Measurements from ENCODE around the gene MS4A10.

MS4A10 gene

GRCh38 chr11:60825118-60825517 is 40.0 kb downstream of the MS4A10 start:
- no peak for DNase-seq (ENCODE audit: low spot score)

GRCh38 chr11:60825790-60826189 is 40.7 kb downstream of the MS4A10 start:
- DNase-seq (ENCODE audit: low spot score), result no peak

GRCh38 chr11:60830478-60831142 is 45.5 kb downstream of the MS4A10 start:
- DNase-seq (ENCODE audit: low spot score), result no peak

GRCh38 chr11:60831143-60831500 is 46.0 kb downstream of the MS4A10 start:
- DNase-seq (ENCODE audit: low spot score), result peak; percentile 70

GRCh38 chr11:60831501-60832079 is 46.5 kb downstream of the MS4A10 start:
- no peak for DNase-seq (ENCODE audit: low spot score)

GRCh38 chr11:60834742-60835533 is 49.8 kb downstream of the MS4A10 start:
- DNase-seq (ENCODE audit: low spot score), result peak; percentile 45

- DNase-seq (ENCODE audit: low spot score), result no peak
Measured at GRCh38 chr11:60835534-60835846, 50.4 kb downstream of the MS4A10 start.

- DNase-seq (ENCODE audit: low spot score), result no peak
Measured at GRCh38 chr11:60836866-60837515, 51.9 kb downstream of the MS4A10 start.

- DNase-seq (ENCODE audit: low spot score), result no peak
Measured at GRCh38 chr11:60838132-60838531, 53.0 kb downstream of the MS4A10 start.

- no peak for DNase-seq (ENCODE audit: low spot score)
Measured at GRCh38 chr11:60840470-60841430, 55.6 kb downstream of the MS4A10 start.

- peak; percentile 94 for DNase-seq (ENCODE audit: low spot score)
Measured at GRCh38 chr11:60841797-60842667, 56.9 kb downstream of the MS4A10 start, which contains the start of gene CCDC86. Gene CCDC86 (plus strand): TSS chr11:60842113. CDS start chr11:60842125, 12 bp downstream.

GRCh38 chr11:60842668-60843600 is 57.8 kb downstream of the MS4A10 start:
- no peak for DNase-seq (ENCODE audit: low spot score)

GRCh38 chr11:60844045-60844869 is 59.1 kb downstream of the MS4A10 start:
- DNase-seq (ENCODE audit: low spot score), result no peak

- no peak for DNase-seq (ENCODE audit: low spot score)
Measured at GRCh38 chr11:60844870-60845221, 59.7 kb downstream of the MS4A10 start.

- no peak for DNase-seq (ENCODE audit: low spot score)
Measured at GRCh38 chr11:60845338-60845737, 60.2 kb downstream of the MS4A10 start.

- no peak for DNase-seq (ENCODE audit: low spot score)
Measured at GRCh38 chr11:60847281-60847680, 62.1 kb downstream of the MS4A10 start.

- DNase-seq (ENCODE audit: low spot score), result no peak
Measured at GRCh38 chr11:60847896-60848295, 62.8 kb downstream of the MS4A10 start.

- DNase-seq (ENCODE audit: low spot score), result no peak
Measured at GRCh38 chr11:60848714-60849151, 63.6 kb downstream of the MS4A10 start.
